K562 (cell line): ENCODE measurements around the gene TRIM27. TPM values are rescaled to one million over a fixed set of nuclear protein-coding genes. Genes with fewer than 3 reads are reported as not detected.
"Not testable (repeated sequence)": the region's sequence is repeated elsewhere in the genome, so short reads cannot be mapped to it uniquely, and the experiment has no call there.

Experiments used
- ATAC-seq: fragments of 200-7000 bp; cut with Tn5 transposase; 3 replicates; pipeline ENCODE4 v1.9.1; 2020; ENCODE audit warnings: moderate library complexity
- BruUV-seq: library from RNA; stranded (reverse); fragments of 400-500 nt; replicated peaks from 2 replicates; lab custom pipeline; 2021; lab: Mats Ljungman, UMichigan
- CTCF ChIA-PET: fragments of 300-600 bp; formaldehyde crosslinking; extraction: SDS; loops from one replicate; lab custom pipeline; 2021; ENCODE audit warnings: low intra/inter-chr PET ratio; lab: Yijun Ruan, JAX
- POLR2A ChIA-PET: fragments of 300-600, 350-650 bp; sonication (Branson Sonifier 250); formaldehyde crosslinking; extraction: SDS; loops from one replicate; lab custom pipeline; 2021; ENCODE audit warnings: antibody characterized with exemption, inconsistent platforms; lab: Yijun Ruan, JAX
- DNase-seq, 4 experiments: peaks; one replicate each; pipeline versions ENCODE4 v3.0.0 to v3.0.0-alpha.2; 2011 to 2018; ENCODE audit warnings: low spot score in 3 of 4, mixed read lengths in 3 of 4; ENCODE audit errors: extremely low read depth in 1 of 4
- FAIRE-seq: peaks from 2 replicates; lab custom pipeline; 2011; peaks lifted over from hg19 to GRCh38; lab: Jason Lieb, UNC
- H2AFZ ChIP-seq: 2 replicates; pipeline ENCODE4 v1.6.0; 2011; ENCODE audit warnings: low read depth, low read length, control low read depth, inconsistent platforms
- H3K27ac ChIP-seq: fragments of 200-600 bp; 3 replicates; pipeline ENCODE4 v1.8.0; 2011; ENCODE audit warnings: low read depth, mild to moderate bottlenecking, control low read depth, inconsistent platforms, low read length, moderate library complexity, mixed read lengths; ENCODE audit errors: extremely low read depth
- H3K27me3 ChIP-seq, 2 experiments: fragments of 300-600 bp in 1 of 2; 2 replicates in 1 of 2; 3 replicates in 1 of 2; pipeline versions ENCODE4 v1.6.0 to v1.8.0; 2011; ENCODE audit warnings: inconsistent platforms in 2 of 2, low read length in 2 of 2, mild to moderate bottlenecking in 1 of 2, mixed read lengths in 1 of 2, moderate library complexity in 1 of 2; ENCODE audit not compliant: control insufficient read depth in 2 of 2, insufficient read depth in 2 of 2
- H3K36me3 ChIP-seq: fragments of 300-600 bp; 3 replicates; pipeline ENCODE4 v1.8.0; 2011; ENCODE audit warnings: mild to moderate bottlenecking, low read length, inconsistent platforms; ENCODE audit not compliant: control insufficient read depth, insufficient read depth
- H3K4me1 ChIP-seq, 2 experiments: fragments of 200-600 bp in 1 of 2; replicated peaks in 1 of 2; 2 replicates in 1 of 2; 3 replicates in 1 of 2; pipeline versions ENCODE4 v1.5.1 to v1.8.0; 2011; ENCODE audit warnings: inconsistent platforms in 2 of 2, low read length in 2 of 2, mild to moderate bottlenecking in 1 of 2, mixed read lengths in 1 of 2, moderate library complexity in 1 of 2; ENCODE audit not compliant: control insufficient read depth in 2 of 2, insufficient read depth in 2 of 2
- H3K4me2 ChIP-seq: 2 replicates; pipeline ENCODE4 v1.6.1; 2011; ENCODE audit warnings: low read length, control low read depth, inconsistent platforms, mixed read lengths; ENCODE audit not compliant: insufficient read depth
- H3K4me3 ChIP-seq: fragments of 200-600 bp; sonication (generic), shearing (Covaris generic); 2 replicates; pipeline ENCODE4 v1.5.1; 2016; ENCODE audit warnings: control low read depth, inconsistent platforms
- H3K79me2 ChIP-seq: fragments of 200-600 bp; 3 replicates; pipeline ENCODE4 v1.8.0; 2011; ENCODE audit warnings: low read length, inconsistent platforms; ENCODE audit not compliant: control insufficient read depth, insufficient read depth
- H3K9ac ChIP-seq, 2 experiments: 2 replicates each; pipeline versions ENCODE4 v1.6.0 to v1.6.1; 2011; ENCODE audit warnings: low read depth in 2 of 2, low read length in 2 of 2, control low read depth in 1 of 2, inconsistent platforms in 1 of 2, mild to moderate bottlenecking in 1 of 2, mixed read lengths in 1 of 2; ENCODE audit not compliant: insufficient read depth in 1 of 2
- H3K9me1 ChIP-seq: one replicate; pipeline ENCODE4 v1.6.0; 2011; ENCODE audit warnings: inconsistent platforms, mild to moderate bottlenecking, low read length, moderate library complexity; ENCODE audit not compliant: control insufficient read depth, insufficient read depth
- H3K9me3 ChIP-seq: replicated peaks from 2 replicates; pipeline ENCODE4 v1.5.1; 2011; ENCODE audit warnings: low read depth, low read length, inconsistent platforms; ENCODE audit not compliant: control insufficient read depth, insufficient read depth
- H4K20me1 ChIP-seq: replicated peaks from 2 replicates; pipeline ENCODE4 v1.6.1; 2011; ENCODE audit warnings: low read length, inconsistent platforms, mixed read lengths; ENCODE audit not compliant: control insufficient read depth, insufficient read depth
- NFYB ChIP-seq: IDR thresholded peaks from 2 replicates; pipeline ENCODE4 v1.6.1; 2011; ENCODE audit warnings: mild to moderate bottlenecking, moderate library complexity; ENCODE audit not compliant: insufficient read length; ENCODE audit errors: extremely low read depth
- POLR2A ChIP-seq: fragments of 450-650 bp; conservative IDR thresholded peaks from 2 replicates; pipeline ENCODE4 v1.6.1; 2016
- ZEB2 ChIP-seq: fragments of 450-650 bp; IDR thresholded peaks from 2 replicates; pipeline ENCODE4 v1.6.1; 2016
- WGBS: fragments of 100-300 bp; shearing (Covaris generic); methylation state at CpG from one replicate; pipeline ENCODE4 v1.1.6; 2016; ENCODE audit warnings: low coverage, mixed read lengths; ENCODE audit not compliant: insufficient coverage; ENCODE audit errors: missing lambda C conversion rate; 5-methylcytosine and 5-hydroxymethylcytosine counted together
- in situ Hi-C: fragments of 300-500 bp; cut with MboI; formaldehyde crosslinking; loops from 4 replicates; pipeline ENCODE4 v1.15.0; 2018; ENCODE audit warnings: inconsistent platforms, mixed read lengths
- intact Hi-C: fragments of 100-400 bp; cut with micrococcal nuclease; formaldehyde crosslinking; loops from 2 replicates; pipeline ENCODE4 v1.14.2; 2022
- polyA plus RNA-seq, 8 experiments: library from polyadenylated mRNA; depleted of rRNA in 4 of 8; stranded (reverse) in 5 of 8; unstranded in 3 of 8; fragments of >200 nt; fragmentation: Nextera tagmentation in 2 of 8; fragmentation: Illumina TruSeq in 1 of 8; extraction: Ambion mirVana in 2 of 8; extraction: Trizol in 1 of 8; gene quantifications; 2 replicates each; pipeline versions ENCODE4 v1.2.1 to v1.2.3, GENCODE V29; 2011 to 2014; ENCODE audit warnings: inconsistent platforms in 1 of 8, missing spikeins in 1 of 8
- total RNA-seq, 7 experiments: library from RNA; depleted of rRNA in 6 of 7; stranded (reverse); fragments of >200 nt in 6 of 7; fragmentation: Illumina TruSeq in 2 of 7; extraction: Trizol in 2 of 7; gene quantifications; 2 replicates each; pipeline versions ENCODE4 v1.2.1 to v1.2.3, GENCODE V29; 2011 to 2021; ENCODE audit warnings: low replicate concordance in 1 of 7

TRIM27 gene
- total and polyA plus RNA-seq, 9 of the 15 experiments (the other 6 are each of a cell fraction or from before 2014, with no cell fraction given) = 37.7 to 235 (median 122) TPM

DNA sequence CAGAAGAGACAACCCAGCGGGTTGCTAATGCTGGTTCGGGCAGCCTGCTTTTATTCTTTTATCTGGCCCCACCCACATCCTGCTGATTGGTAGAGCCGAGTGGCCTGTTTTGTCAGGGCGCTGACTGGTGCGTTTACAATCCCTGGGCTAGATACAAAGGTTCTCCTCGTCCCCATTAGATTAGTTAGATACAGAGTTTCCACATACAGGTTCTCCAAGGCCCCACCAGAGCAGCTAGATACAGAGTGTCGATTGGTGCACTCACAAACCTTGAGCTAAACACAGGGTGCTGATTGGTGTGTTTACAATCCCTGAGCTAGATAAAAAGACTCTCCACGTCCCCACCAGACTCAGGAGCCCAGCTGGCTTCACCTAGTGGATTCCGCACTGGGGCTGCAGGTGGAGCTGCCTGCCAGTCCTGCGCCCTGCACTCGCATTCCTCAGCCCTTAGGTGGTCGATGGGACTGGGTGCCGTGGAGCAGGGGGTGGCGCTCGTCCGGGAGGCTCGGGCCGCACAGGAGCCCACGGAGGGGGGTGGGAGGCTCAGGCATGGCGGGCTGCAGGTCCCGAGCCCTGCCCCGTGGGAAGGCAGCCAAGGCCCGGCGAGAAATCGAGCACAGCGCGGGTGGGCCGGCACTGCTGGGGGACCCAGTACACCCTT lies 51.5 kb downstream of the TRIM27 start:
- H3K4me3 ChIP-seq, FAIRE-seq, H4K20me1 ChIP-seq, ATAC-seq, DNase-seq, BruUV-seq, H3K27me3 ChIP-seq, in situ Hi-C loops, H3K4me2 ChIP-seq, H3K9ac ChIP-seq, H3K9me3 ChIP-seq, H3K9me1 ChIP-seq, intact Hi-C loops, H3K79me2 ChIP-seq, H3K36me3 ChIP-seq, H2AFZ ChIP-seq, H3K27ac ChIP-seq: not testable (repeated sequence)
- POLR2A ChIA-PET = interaction anchor here (1.3 kb wide), 1 partner anchor 19 kb away, joined by 3 read pairs; no protein-coding TSS in a partner anchor
- CTCF ChIA-PET = interaction anchor here (0.7 kb wide), 1 partner anchor 48 kb away, joined by 3 read pairs; no protein-coding TSS in a partner anchor
- peak; percentile 28 for TF ChIP-seq NFYB
- 81% methylated on average over 18 of the region's 28 CpGs for WGBS
- peaks cover 9 to 14% of the 10 kb centered on the region in 2 experiments; a peak in 3 of 5 replicates for H3K4me1 ChIP-seq

DNA sequence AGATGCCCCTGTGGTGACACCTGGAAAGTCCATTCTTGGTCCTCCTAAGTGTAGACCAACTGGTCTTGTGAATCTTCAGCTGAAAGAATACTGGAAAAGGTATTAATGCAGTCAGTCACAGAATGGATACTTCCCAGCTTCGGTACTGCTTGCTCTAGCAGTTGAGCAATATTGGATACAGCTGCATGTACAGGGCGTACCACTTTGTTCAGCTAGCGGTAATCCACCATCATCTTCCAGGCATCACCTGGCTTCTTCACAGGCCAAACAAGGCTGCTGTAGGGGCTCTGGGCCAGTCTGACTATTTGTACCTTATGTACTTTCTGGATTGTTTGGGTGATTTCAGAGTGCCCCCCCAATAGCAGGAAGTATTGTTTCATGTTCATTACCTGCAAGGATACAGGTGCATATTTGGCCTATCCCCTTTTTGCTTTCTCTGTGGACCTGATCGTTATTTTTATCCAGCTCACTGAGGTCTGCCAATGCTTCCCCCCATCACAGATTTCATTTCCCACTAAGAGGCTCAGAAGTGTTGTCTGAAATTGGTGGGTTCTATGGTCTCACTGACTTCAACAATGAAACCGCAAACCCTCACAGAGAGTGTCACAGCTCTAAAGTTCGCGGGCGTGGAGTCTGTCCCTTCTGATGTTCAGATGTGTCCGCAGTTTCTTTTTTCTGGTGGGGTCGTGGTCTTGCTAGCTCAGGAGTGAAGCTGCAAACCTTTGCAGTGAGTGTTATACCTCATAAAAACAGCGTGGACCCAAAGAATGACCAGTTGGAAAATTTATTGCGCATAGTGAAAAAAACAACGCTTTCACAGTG lies 52.2 kb downstream of the TRIM27 start:
- intact Hi-C loops = no loop called here
- no peaks in the 10 kb centered on the region for H3K79me2 ChIP-seq
- H3K4me2 ChIP-seq = no peak overlapping the region
- in situ Hi-C loops = no loop called here
- WGBS = 77% methylated on average over 13 of the region's 13 CpGs
- H3K36me3 ChIP-seq = no peaks in the 10 kb centered on the region
- ChIA-PET POLR2A (interaction anchor here (0.6 to 1.3 kb wide), 4 partner anchors 10 to 1897 kb away, joined by 3 to 4 read pairs (median 4); partner anchors contain the start of gene TRIM27), CTCF (no interaction called here)
- FAIRE-seq (no peak), DNase-seq (no peak), ATAC-seq (no peak)
- H3K9me3 ChIP-seq = no peaks in the 10 kb centered on the region; the same call in 1 of the 2 replicates
- H3K27ac ChIP-seq = no peak overlapping the region
- BruUV-seq = no TSS peak
- H3K4me3 ChIP-seq = no peak overlapping the region
- H3K4me1 ChIP-seq = peaks cover 15 to 18% of the 10 kb centered on the region in 2 experiments; a peak in 4 of 5 replicates
- H3K9me1 ChIP-seq = no peaks in the 10 kb centered on the region
- no peak for TF ChIP-seq ZEB2
- 0 out of 2 replicates have a peak, but pooled peaks have one; percentile 30 for TF ChIP-seq POLR2A
- no peaks in the 10 kb centered on the region for H3K27me3 ChIP-seq
- no peak overlapping the region for H2AFZ ChIP-seq
- no peak overlapping the region for H3K9ac ChIP-seq
- no peaks in the 10 kb centered on the region for H4K20me1 ChIP-seq
